ENCODE results near the gene VAV1. TPM values are rescaled to one million over a fixed set of nuclear protein-coding genes. Genes with fewer than 3 reads are reported as not detected.
A peak's percentile ranks its signal among the peaks of the same experiment; 100 is the strongest.

Gene VAV1
- total and polyA plus RNA-seq, 10 of the 15 experiments (the other 5 are each of a cell fraction or from before 2014, with no cell fraction given): 1.6 to 76.8 (median 40.7) TPM

DNA sequence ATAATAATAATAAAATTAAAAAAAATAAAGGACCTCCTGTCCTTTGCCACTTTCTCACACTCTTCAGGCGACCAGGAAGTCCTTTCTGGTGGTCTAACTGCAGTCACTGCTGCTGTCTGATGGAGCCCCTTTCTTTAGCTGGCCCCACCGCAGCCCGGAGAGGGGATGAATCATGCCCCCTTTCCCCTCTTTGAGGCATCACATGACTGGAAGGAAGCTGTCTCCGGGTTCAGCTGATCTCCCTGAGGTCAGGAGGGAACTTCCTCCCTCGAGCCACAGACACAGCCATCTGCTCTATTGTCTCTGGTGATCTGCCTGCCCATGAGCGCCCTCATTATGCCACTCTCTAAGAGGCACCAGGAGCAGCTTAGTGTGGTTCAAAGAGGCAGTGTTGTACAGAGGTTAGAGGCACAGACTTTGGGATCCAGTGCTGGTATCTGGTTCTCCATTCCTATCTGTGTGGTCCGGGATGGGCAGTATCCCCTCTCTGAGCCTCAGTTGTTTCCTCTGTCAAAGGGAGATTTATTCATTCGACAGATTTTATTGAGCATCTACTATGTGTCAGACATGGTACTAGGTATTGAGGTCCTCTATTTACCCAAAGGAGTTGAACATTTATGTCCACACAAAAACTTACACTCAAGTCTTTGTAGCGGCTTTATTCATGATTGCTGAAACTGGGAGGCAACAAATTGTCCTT, 30.0 kb downstream of the VAV1 start (continued):
- TF ChIP-seq YY1 (IDR thresholded peaks at IDR 0.05; ENCODE audit: low read depth, low read length) (peak; percentile 55; the same call in 1 of the 2 replicates), SPI1 (IDR thresholded peaks at IDR 0.05; ENCODE audit: borderline replicate concordance, insufficient read depth, low read depth, low read length) (peak; percentile 80), ASH2L (IDR thresholded peaks at IDR 0.05; ENCODE audit: borderline replicate concordance, low read depth) (no peak), KLF5 (IDR thresholded peaks at IDR 0.05; ENCODE audit: partially characterized antibody) (no peak), DPF2 (IDR thresholded peaks at IDR 0.05) (0 out of 2 replicates have a peak, but pooled peaks have one; percentile 7), STAT1 (conservative IDR thresholded peaks at IDR 0.05) (no peak), FOS (IDR thresholded peaks at IDR 0.05; ENCODE audit: borderline replicate concordance, extremely low read depth, insufficient read length) (no peak), RBBP5 (conservative IDR thresholded peaks at IDR 0.05) (no peak), ZNF384 (IDR thresholded peaks at IDR 0.05; ENCODE audit: borderline replicate concordance, low read depth, low read length) (no peak), FOXM1 (IDR thresholded peaks at IDR 0.05; ENCODE audit: low read depth, low read length) (no peak), NFIC (IDR thresholded peaks at IDR 0.05; ENCODE audit: low read depth, low read length) (no peak), ZBED1 (IDR thresholded peaks at IDR 0.05; ENCODE audit: borderline replicate concordance) (no peak; the same call in 1 of the 2 replicates), HDAC2 (IDR thresholded peaks at IDR 0.05) (0 out of 2 replicates have a peak, but pooled peaks have one; percentile 36)
- TF ChIP-seq, protein P1, sequence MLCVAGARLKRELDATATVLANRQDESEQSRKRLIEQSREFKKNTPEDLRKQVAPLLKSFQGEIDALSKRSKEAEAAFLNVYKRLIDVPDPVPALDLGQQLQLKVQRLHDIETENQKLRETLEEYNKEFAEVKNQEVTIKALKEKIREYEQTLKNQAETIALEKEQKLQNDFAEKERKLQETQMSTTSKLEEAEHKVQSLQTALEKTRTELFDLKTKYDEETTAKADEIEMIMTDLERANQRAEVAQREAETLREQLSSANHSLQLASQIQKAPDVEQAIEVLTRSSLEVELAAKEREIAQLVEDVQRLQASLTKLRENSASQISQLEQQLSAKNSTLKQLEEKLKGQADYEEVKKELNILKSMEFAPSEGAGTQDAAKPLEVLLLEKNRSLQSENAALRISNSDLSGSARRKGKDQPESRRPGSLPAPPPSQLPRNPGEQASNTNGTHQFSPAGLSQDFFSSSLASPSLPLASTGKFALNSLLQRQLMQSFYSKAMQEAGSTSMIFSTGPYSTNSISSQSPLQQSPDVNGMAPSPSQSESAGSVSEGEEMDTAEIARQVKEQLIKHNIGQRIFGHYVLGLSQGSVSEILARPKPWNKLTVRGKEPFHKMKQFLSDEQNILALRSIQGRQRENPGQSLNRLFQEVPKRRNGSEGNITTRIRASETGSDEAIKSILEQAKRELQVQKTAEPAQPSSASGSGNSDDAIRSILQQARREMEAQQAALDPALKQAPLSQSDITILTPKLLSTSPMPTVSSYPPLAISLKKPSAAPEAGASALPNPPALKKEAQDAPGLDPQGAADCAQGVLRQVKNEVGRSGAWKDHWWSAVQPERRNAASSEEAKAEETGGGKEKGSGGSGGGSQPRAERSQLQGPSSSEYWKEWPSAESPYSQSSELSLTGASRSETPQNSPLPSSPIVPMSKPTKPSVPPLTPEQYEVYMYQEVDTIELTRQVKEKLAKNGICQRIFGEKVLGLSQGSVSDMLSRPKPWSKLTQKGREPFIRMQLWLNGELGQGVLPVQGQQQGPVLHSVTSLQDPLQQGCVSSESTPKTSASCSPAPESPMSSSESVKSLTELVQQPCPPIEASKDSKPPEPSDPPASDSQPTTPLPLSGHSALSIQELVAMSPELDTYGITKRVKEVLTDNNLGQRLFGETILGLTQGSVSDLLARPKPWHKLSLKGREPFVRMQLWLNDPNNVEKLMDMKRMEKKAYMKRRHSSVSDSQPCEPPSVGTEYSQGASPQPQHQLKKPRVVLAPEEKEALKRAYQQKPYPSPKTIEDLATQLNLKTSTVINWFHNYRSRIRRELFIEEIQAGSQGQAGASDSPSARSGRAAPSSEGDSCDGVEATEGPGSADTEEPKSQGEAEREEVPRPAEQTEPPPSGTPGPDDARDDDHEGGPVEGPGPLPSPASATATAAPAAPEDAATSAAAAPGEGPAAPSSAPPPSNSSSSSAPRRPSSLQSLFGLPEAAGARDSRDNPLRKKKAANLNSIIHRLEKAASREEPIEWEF (IDR thresholded peaks at IDR 0.05; ENCODE audit: insufficient replicate concordance, low read depth, low read length): no peak
- TF ChIP-seq, protein P2, sequence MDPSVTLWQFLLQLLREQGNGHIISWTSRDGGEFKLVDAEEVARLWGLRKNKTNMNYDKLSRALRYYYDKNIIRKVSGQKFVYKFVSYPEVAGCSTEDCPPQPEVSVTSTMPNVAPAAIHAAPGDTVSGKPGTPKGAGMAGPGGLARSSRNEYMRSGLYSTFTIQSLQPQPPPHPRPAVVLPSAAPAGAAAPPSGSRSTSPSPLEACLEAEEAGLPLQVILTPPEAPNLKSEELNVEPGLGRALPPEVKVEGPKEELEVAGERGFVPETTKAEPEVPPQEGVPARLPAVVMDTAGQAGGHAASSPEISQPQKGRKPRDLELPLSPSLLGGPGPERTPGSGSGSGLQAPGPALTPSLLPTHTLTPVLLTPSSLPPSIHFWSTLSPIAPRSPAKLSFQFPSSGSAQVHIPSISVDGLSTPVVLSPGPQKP (IDR thresholded peaks at IDR 0.05; ENCODE audit: low read depth, low read length): no peak
- TF ChIP-seq, protein P3, sequence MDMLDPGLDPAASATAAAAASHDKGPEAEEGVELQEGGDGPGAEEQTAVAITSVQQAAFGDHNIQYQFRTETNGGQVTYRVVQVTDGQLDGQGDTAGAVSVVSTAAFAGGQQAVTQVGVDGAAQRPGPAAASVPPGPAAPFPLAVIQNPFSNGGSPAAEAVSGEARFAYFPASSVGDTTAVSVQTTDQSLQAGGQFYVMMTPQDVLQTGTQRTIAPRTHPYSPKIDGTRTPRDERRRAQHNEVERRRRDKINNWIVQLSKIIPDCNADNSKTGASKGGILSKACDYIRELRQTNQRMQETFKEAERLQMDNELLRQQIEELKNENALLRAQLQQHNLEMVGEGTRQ (IDR thresholded peaks at IDR 0.05; ENCODE audit: borderline replicate concordance, low read depth, low read length): peak; percentile 60
- TF ChIP-seq, protein P4, sequence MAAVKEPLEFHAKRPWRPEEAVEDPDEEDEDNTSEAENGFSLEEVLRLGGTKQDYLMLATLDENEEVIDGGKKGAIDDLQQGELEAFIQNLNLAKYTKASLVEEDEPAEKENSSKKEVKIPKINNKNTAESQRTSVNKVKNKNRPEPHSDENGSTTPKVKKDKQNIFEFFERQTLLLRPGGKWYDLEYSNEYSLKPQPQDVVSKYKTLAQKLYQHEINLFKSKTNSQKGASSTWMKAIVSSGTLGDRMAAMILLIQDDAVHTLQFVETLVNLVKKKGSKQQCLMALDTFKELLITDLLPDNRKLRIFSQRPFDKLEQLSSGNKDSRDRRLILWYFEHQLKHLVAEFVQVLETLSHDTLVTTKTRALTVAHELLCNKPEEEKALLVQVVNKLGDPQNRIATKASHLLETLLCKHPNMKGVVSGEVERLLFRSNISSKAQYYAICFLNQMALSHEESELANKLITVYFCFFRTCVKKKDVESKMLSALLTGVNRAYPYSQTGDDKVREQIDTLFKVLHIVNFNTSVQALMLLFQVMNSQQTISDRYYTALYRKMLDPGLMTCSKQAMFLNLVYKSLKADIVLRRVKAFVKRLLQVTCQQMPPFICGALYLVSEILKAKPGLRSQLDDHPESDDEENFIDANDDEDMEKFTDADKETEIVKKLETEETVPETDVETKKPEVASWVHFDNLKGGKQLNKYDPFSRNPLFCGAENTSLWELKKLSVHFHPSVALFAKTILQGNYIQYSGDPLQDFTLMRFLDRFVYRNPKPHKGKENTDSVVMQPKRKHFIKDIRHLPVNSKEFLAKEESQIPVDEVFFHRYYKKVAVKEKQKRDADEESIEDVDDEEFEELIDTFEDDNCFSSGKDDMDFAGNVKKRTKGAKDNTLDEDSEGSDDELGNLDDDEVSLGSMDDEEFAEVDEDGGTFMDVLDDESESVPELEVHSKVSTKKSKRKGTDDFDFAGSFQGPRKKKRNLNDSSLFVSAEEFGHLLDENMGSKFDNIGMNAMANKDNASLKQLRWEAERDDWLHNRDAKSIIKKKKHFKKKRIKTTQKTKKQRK (IDR thresholded peaks at IDR 0.05; ENCODE audit: low read depth, low read length): no peak
- TF ChIP-seq, protein P5, sequence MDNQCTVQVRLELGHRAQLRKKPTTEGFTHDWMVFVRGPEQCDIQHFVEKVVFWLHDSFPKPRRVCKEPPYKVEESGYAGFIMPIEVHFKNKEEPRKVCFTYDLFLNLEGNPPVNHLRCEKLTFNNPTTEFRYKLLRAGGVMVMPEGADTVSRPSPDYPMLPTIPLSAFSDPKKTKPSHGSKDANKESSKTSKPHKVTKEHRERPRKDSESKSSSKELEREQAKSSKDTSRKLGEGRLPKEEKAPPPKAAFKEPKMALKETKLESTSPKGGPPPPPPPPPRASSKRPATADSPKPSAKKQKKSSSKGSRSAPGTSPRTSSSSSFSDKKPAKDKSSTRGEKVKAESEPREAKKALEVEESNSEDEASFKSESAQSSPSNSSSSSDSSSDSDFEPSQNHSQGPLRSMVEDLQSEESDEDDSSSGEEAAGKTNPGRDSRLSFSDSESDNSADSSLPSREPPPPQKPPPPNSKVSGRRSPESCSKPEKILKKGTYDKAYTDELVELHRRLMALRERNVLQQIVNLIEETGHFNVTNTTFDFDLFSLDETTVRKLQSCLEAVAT (IDR thresholded peaks at IDR 0.05): no peak

Data from GM12878 (cell line).